ENCODE data around the gene FXYD2. TPM values are rescaled to one million over a fixed set of nuclear protein-coding genes. Genes with fewer than 3 reads are reported as not detected.

FXYD2 gene
- total RNA-seq, 1 experiment from 2014 or later, result not detected

GRCh38 chr11:117817368-117818040 is 7.0 kb downstream of the FXYD2 start:
- DNase-seq, result peak; percentile 54 to 70
- Histone ChIP-seq H3K9me2 (ENCODE audit: insufficient read depth) (no peaks in the 10 kb centered on the region), H3K4me3 (no peak overlapping the region), H3K9me3 (ENCODE audit: insufficient read depth, low read depth) (no peaks in the 10 kb centered on the region), H3F3A (ENCODE audit: insufficient read depth, low read depth) (no peaks in the 10 kb centered on the region), H4K20me1 (ENCODE audit: insufficient read depth) (no peaks in the 10 kb centered on the region), H3K4me2 (no peak overlapping the region), H3K4me1 (replicated peaks; ENCODE audit: insufficient read depth) (0 out of 2 replicates have a peak, but pooled peaks cover 6% of the 10 kb centered on the region), H3K27me3 (ENCODE audit: insufficient read depth, low read depth) (no peaks in the 10 kb centered on the region), H3K79me2 (ENCODE audit: low read depth) (no peaks in the 10 kb centered on the region), H3K27ac (no peak overlapping the region), H2AFZ (no peak overlapping the region), H3K36me3 (ENCODE audit: low read depth) (no peaks in the 10 kb centered on the region)
- BruUV-seq (replicated peaks), result no TSS peak
- ChIA-PET POLR2A (ENCODE audit: unreplicated experiment) (no interaction called here), CTCF (interaction anchor here (0.5 to 3.1 kb wide), 10 partner anchors 8 to 762 kb away, joined by 3 to 22 read pairs (median 3); no protein-coding TSS in a partner anchor)
- intact Hi-C loops (cut with micrococcal nuclease; ENCODE audit: unreplicated experiment), result loop anchor here (1.0 to 2.0 kb wide), 3 partner anchors 327 to 391 kb away; no protein-coding TSS in a partner anchor
- TF ChIP-seq CTCF (conservative IDR thresholded peaks at IDR 0.05) (peak; percentile 99), EZH2 (IDR thresholded peaks at IDR 0.05; ENCODE audit: low read depth) (no peak)

GRCh38 chr11:117816846-117817367 is 7.6 kb downstream of the FXYD2 start:
- H3K4me2 ChIP-seq, result no peak overlapping the region

More at GRCh38 chr11:117816846-117817367, 7.6 kb downstream of the FXYD2 start:
- CTCF ChIA-PET, result interaction anchor here (0.6 to 3.1 kb wide), 5 partner anchors 9 to 391 kb away, joined by 3 to 22 read pairs (median 4); no protein-coding TSS in a partner anchor
- 0 out of 2 replicates have a peak, but pooled peaks cover 6% of the 10 kb centered on the region for H3K4me1 ChIP-seq (replicated peaks; ENCODE audit: insufficient read depth)
- H3F3A ChIP-seq (ENCODE audit: insufficient read depth, low read depth), result no peaks in the 10 kb centered on the region
- H4K20me1 ChIP-seq (ENCODE audit: insufficient read depth), result no peaks in the 10 kb centered on the region
- no peaks in the 10 kb centered on the region for H3K36me3 ChIP-seq (ENCODE audit: low read depth)
- H3K9me2 ChIP-seq (ENCODE audit: insufficient read depth), result no peaks in the 10 kb centered on the region
- BruUV-seq (replicated peaks), result no TSS peak
- H2AFZ ChIP-seq, result no peak overlapping the region
- no peak overlapping the region for H3K4me3 ChIP-seq
- TF ChIP-seq CTCF (conservative IDR thresholded peaks at IDR 0.05) (no peak), EZH2 (IDR thresholded peaks at IDR 0.05; ENCODE audit: low read depth) (no peak)
- POLR2A ChIA-PET (ENCODE audit: unreplicated experiment), result no interaction called here
- intact Hi-C loops (cut with micrococcal nuclease; ENCODE audit: unreplicated experiment), result loop anchor here (1.0 to 2.0 kb wide), 2 partner anchors 374 to 391 kb away; no protein-coding TSS in a partner anchor
- no peaks in the 10 kb centered on the region for H3K27me3 ChIP-seq (ENCODE audit: insufficient read depth, low read depth)
- H3K79me2 ChIP-seq (ENCODE audit: low read depth), result no peaks in the 10 kb centered on the region
- DNase-seq, result no peak
- no peak overlapping the region for H3K27ac ChIP-seq
- no peaks in the 10 kb centered on the region for H3K9me3 ChIP-seq (ENCODE audit: insufficient read depth, low read depth)

Measured in PC-9 (cell line).